HepG2 (cell line): ENCODE measurements around the gene TOM1L2. TPM values are rescaled to one million over a fixed set of nuclear protein-coding genes. Genes with fewer than 3 reads are reported as not detected.

Experiments
- ATAC-seq: fragments of 200-7000 bp; cut with Tn5 transposase; 3 replicates; pipeline ENCODE4 v1.9.1; 2020; ENCODE audit warnings: mild to moderate bottlenecking, moderate library complexity
- BruUV-seq: library from RNA; stranded (reverse); fragments of 400-500 nt; replicated peaks from 2 replicates; lab custom pipeline; 2021; lab: Mats Ljungman, UMichigan
- CTCF ChIA-PET: fragments of 300-600 bp; formaldehyde crosslinking; extraction: SDS; loops from one replicate; lab custom pipeline; 2021; ENCODE audit warnings: low total read pairs, inconsistent platforms, low intra/inter-chr PET ratio; lab: Yijun Ruan, JAX
- POLR2A ChIA-PET: fragments of 350-600 bp; sonication (Branson Sonifier 250); formaldehyde crosslinking; loops from one replicate; lab custom pipeline; 2020; ENCODE audit warnings: antibody characterized with exemption, inconsistent platforms; lab: Yijun Ruan, JAX
- DNase-seq: peaks from one replicate; pipeline ENCODE4 v3.0.0-alpha.2; 2015; ENCODE audit warnings: low spot score
- FAIRE-seq: peaks from 3 replicates; lab custom pipeline; 2011; peaks lifted over from hg19 to GRCh38; lab: Jason Lieb, UNC
- H2AFZ ChIP-seq: one replicate; pipeline ENCODE4 v1.6.1; 2011; ENCODE audit warnings: low read length, inconsistent platforms
- H3K27ac ChIP-seq: fragments of 300-600 bp; 3 replicates; pipeline ENCODE4 v1.8.0; 2011; ENCODE audit warnings: mixed run types, mild to moderate bottlenecking, mixed read lengths, low read length, inconsistent platforms; ENCODE audit not compliant: insufficient read depth; ENCODE audit errors: extremely low read length
- H3K27me3 ChIP-seq, 2 experiments: fragments of 200-600 bp in 1 of 2; 2 replicates in 1 of 2; 3 replicates in 1 of 2; pipeline versions ENCODE4 v1.6.0 to v1.8.0; 2011; ENCODE audit warnings: low read length in 2 of 2, mild to moderate bottlenecking in 2 of 2, moderate library complexity in 2 of 2, inconsistent platforms in 1 of 2; ENCODE audit not compliant: insufficient read depth in 2 of 2, control insufficient read depth in 1 of 2
- H3K36me3 ChIP-seq, 2 experiments: fragments of 200-600 bp in 1 of 2; replicated peaks in 1 of 2; 2 replicates in 1 of 2; 3 replicates in 1 of 2; pipeline versions ENCODE4 v1.5.1 to v1.8.0; 2011; ENCODE audit warnings: low read length in 2 of 2, inconsistent platforms in 1 of 2; ENCODE audit not compliant: insufficient read depth in 2 of 2, control insufficient read depth in 1 of 2
- H3K4me1 ChIP-seq: 2 replicates; pipeline ENCODE4 v1.5.1; 2012; ENCODE audit warnings: low read length, inconsistent platforms; ENCODE audit not compliant: insufficient read depth
- H3K4me2 ChIP-seq: 2 replicates; pipeline ENCODE4 v1.6.0; 2011; ENCODE audit warnings: low read depth, low read length, inconsistent platforms
- H3K4me3 ChIP-seq, 3 experiments: fragments of 200-600 bp in 1 of 3; sonication (generic), shearing (Covaris generic) in 1 of 3; replicated peaks in 1 of 3; 2 replicates each; pipeline ENCODE4 v1.5.1; 2011 to 2016; ENCODE audit warnings: low read length in 3 of 3, inconsistent platforms in 2 of 3, low read depth in 2 of 3, mild to moderate bottlenecking in 2 of 3, control low read depth in 1 of 3, mixed read lengths in 1 of 3; ENCODE audit not compliant: insufficient read depth in 1 of 3
- H3K79me2 ChIP-seq: one replicate; pipeline ENCODE4 v1.6.1; 2011; ENCODE audit warnings: low read length, inconsistent platforms; ENCODE audit not compliant: insufficient read depth
- H3K9ac ChIP-seq: 2 replicates; pipeline ENCODE4 v1.6.0; 2011; ENCODE audit warnings: mild to moderate bottlenecking, low read depth, low read length, inconsistent platforms; ENCODE audit not compliant: insufficient read depth
- H3K9me3 ChIP-seq: 2 replicates; pipeline ENCODE4 v1.5.1; 2012; ENCODE audit warnings: mild to moderate bottlenecking, low read length
- H4K20me1 ChIP-seq: 2 replicates; pipeline ENCODE4 v1.6.0; 2011; ENCODE audit warnings: inconsistent platforms, mild to moderate bottlenecking, low read length, moderate library complexity; ENCODE audit not compliant: insufficient read depth
- CREM ChIP-seq, 2 experiments: sonication (generic) in 1 of 2; formaldehyde crosslinking in 1 of 2; IDR thresholded peaks; 2 replicates each; pipeline versions ENCODE4 v1.4.0 to v1.6.1; 2016 to 2020; ENCODE audit warnings: antibody characterized with exemption in 1 of 2, mild to moderate bottlenecking in 1 of 2, missing genetic modification reagents in 1 of 2
- FOXA1 ChIP-seq, 2 experiments: fragments of 450-650 bp in 1 of 2; sonication (generic) in 1 of 2; formaldehyde crosslinking in 1 of 2; IDR thresholded peaks; 2 replicates each; pipeline versions ENCODE4 v1.4.0 to v1.6.1; 2016 to 2020; ENCODE audit warnings: missing genetic modification reagents in 1 of 2
- KMT2A ChIP-seq: sonication (generic); formaldehyde crosslinking; IDR thresholded peaks from 2 replicates; pipeline ENCODE4 v1.4.0; 2020; ENCODE audit warnings: missing genetic modification reagents
- PHF21A ChIP-seq: sonication (generic); formaldehyde crosslinking; IDR thresholded peaks from 2 replicates; pipeline ENCODE4 v1.5.0; 2020; ENCODE audit warnings: mild to moderate bottlenecking, missing genetic modification reagents
- POLR2A ChIP-seq, 2 experiments: IDR thresholded peaks; 2 replicates each; pipeline ENCODE4 v1.6.1; 2011; ENCODE audit warnings: low read depth in 2 of 2, low read length in 2 of 2, mild to moderate bottlenecking in 1 of 2, moderate library complexity in 1 of 2; ENCODE audit not compliant: insufficient read depth in 1 of 2
- RAD21 ChIP-seq: fragments of 450-650 bp; formaldehyde crosslinking; IDR thresholded peaks from 2 replicates; pipeline ENCODE4 v1.5.0; 2020; ENCODE audit warnings: mild to moderate bottlenecking
- SP5 ChIP-seq: IDR thresholded peaks from 2 replicates; pipeline ENCODE4 v1.6.1; 2016; ENCODE audit warnings: low read depth, borderline replicate concordance
- TARDBP ChIP-seq: sonication (generic); formaldehyde crosslinking; IDR thresholded peaks from 2 replicates; pipeline ENCODE4 v1.8.0; 2022; ENCODE audit warnings: mild to moderate bottlenecking, missing genetic modification reagents
- TCF7 ChIP-seq: sonication (generic); IDR thresholded peaks from 2 replicates; pipeline ENCODE4 v1.6.1; 2016; ENCODE audit warnings: antibody characterized with exemption, low read depth
- ZNF121 ChIP-seq: sonication (generic); formaldehyde crosslinking; IDR thresholded peaks from 2 replicates; pipeline ENCODE4 v1.5.0; 2020; ENCODE audit warnings: mild to moderate bottlenecking, missing genetic modification reagents
- ZNF296 ChIP-seq: sonication (generic); formaldehyde crosslinking; conservative IDR thresholded peaks from 2 replicates; pipeline ENCODE4 v1.5.0; 2020; ENCODE audit warnings: mild to moderate bottlenecking, missing genetic modification reagents
- ZNF616 ChIP-seq: sonication (generic); formaldehyde crosslinking; IDR thresholded peaks from 2 replicates; pipeline ENCODE4 v1.5.0; 2020; ENCODE audit warnings: low read depth, mild to moderate bottlenecking, missing genetic modification reagents
- ZNF790 ChIP-seq: sonication (generic); formaldehyde crosslinking; IDR thresholded peaks from 2 replicates; pipeline ENCODE4 v1.8.0; 2022; ENCODE audit warnings: missing genetic modification reagents, mild to moderate bottlenecking, borderline replicate concordance
- ZNF83 ChIP-seq: sonication (generic); formaldehyde crosslinking; IDR thresholded peaks from 2 replicates; pipeline ENCODE4 v1.4.0; 2020; ENCODE audit warnings: missing genetic modification reagents, mild to moderate bottlenecking, borderline replicate concordance
- WGBS: methylation state at CpG from one replicate; pipeline ENCODE4 v1.1.6; 2017; ENCODE audit warnings: low lambda C conversion rate; 5-methylcytosine and 5-hydroxymethylcytosine counted together
- in situ Hi-C: cut with HindIII; loops from 2 replicates; pipeline ENCODE4 v1.10.0; 2017; ENCODE audit warnings: low pct_unique_long_range_greater_than_20kb; ENCODE audit not compliant: extremely low pct_ligation_motif_present
- intact Hi-C: fragments of 100-400 bp; cut with micrococcal nuclease; formaldehyde crosslinking; loops from one replicate; pipeline ENCODE4 v1.10.0; 2022; ENCODE audit not compliant: unreplicated experiment
- polyA plus RNA-seq, 8 experiments: library from polyadenylated mRNA; depleted of rRNA in 3 of 8; stranded (reverse) in 7 of 8; unstranded in 1 of 8; fragments of >200 nt; fragmentation: Illumina TruSeq in 4 of 8; extraction: Trizol in 4 of 8; gene quantifications; 2 replicates each; pipeline versions ENCODE4 v1.2.1 to v1.2.3, GENCODE V29; 2011 to 2016; ENCODE audit warnings: low read depth in 4 of 8, missing spikeins in 1 of 8, mixed read lengths in 1 of 8; ENCODE audit not compliant: insufficient read depth in 1 of 8
- total RNA-seq, 5 experiments: library from RNA; depleted of rRNA; stranded (reverse); fragments of >200 nt; fragmentation: Illumina TruSeq; extraction: Trizol; gene quantifications; 2 replicates each; pipeline ENCODE4 v1.2.3, GENCODE V29; 2016; ENCODE audit warnings: low read depth in 1 of 5
- TF ChIP-seq, protein P1 (sequence below): sonication (generic); formaldehyde crosslinking; IDR thresholded peaks from 2 replicates; pipeline ENCODE4 v1.4.0; 2020; ENCODE audit warnings: missing genetic modification reagents
- TF ChIP-seq, protein P2 (sequence below): sonication (generic); formaldehyde crosslinking; IDR thresholded peaks from 2 replicates; pipeline ENCODE4 v1.8.0; 2022; ENCODE audit warnings: missing genetic modification reagents, low read depth, mild to moderate bottlenecking, borderline replicate concordance
- TF ChIP-seq, protein P3 (sequence below): sonication (generic); formaldehyde crosslinking; IDR thresholded peaks from 2 replicates; pipeline ENCODE4 v1.8.0; 2023; ENCODE audit warnings: mild to moderate bottlenecking, missing genetic modification reagents

Gene TOM1L2
- total and polyA plus RNA-seq, 2 of the 13 experiments (the other 11 are each of a cell fraction or from before 2014, with no cell fraction given): 4.7 to 7.4 TPM

DNA sequence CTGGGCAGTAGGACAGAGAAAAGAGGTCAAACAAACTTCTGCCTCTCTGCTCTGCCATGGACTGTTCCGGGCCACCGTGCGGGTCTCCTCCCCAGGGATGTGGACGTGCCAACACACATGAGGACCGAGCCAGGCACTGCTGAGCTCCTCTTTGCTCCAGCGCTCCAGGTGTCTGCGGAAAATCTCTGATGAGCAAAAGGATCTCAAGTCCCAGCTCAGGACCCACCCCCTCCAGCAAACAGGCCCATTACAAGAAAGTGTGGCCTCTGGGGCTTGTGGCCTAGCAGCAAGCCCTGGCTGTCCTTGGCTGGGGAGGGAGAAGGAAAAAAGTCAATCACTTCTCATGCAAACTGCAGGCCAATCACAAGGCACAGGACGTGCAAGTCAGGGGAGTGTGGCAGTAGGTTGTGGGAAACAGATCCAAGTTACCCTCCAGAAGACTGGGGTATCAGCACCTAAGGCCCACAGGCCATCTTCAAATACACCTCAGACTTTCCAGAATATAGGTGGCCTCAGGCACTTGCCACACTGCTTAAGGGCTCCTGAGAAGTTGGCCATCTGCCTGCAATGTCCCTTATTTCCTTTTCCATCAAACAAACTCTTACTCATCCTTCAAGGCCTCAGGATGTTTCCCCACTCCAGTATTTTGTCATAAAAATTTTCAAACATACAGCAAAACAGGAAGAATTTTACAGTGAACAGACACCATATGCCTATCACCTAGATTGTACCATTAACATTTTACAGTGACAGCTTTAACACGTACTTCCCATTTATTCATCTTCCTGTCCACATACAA lies 99.5 kb downstream of the TOM1L2 start (continued):
- TF ChIP-seq ZNF616 (no peak), ZNF790 (CRISPR knock-in tag) (no peak), TCF7 (no peak), KMT2A (CRISPR knock-in tag) (no peak)
- TF ChIP-seq, protein P1, sequence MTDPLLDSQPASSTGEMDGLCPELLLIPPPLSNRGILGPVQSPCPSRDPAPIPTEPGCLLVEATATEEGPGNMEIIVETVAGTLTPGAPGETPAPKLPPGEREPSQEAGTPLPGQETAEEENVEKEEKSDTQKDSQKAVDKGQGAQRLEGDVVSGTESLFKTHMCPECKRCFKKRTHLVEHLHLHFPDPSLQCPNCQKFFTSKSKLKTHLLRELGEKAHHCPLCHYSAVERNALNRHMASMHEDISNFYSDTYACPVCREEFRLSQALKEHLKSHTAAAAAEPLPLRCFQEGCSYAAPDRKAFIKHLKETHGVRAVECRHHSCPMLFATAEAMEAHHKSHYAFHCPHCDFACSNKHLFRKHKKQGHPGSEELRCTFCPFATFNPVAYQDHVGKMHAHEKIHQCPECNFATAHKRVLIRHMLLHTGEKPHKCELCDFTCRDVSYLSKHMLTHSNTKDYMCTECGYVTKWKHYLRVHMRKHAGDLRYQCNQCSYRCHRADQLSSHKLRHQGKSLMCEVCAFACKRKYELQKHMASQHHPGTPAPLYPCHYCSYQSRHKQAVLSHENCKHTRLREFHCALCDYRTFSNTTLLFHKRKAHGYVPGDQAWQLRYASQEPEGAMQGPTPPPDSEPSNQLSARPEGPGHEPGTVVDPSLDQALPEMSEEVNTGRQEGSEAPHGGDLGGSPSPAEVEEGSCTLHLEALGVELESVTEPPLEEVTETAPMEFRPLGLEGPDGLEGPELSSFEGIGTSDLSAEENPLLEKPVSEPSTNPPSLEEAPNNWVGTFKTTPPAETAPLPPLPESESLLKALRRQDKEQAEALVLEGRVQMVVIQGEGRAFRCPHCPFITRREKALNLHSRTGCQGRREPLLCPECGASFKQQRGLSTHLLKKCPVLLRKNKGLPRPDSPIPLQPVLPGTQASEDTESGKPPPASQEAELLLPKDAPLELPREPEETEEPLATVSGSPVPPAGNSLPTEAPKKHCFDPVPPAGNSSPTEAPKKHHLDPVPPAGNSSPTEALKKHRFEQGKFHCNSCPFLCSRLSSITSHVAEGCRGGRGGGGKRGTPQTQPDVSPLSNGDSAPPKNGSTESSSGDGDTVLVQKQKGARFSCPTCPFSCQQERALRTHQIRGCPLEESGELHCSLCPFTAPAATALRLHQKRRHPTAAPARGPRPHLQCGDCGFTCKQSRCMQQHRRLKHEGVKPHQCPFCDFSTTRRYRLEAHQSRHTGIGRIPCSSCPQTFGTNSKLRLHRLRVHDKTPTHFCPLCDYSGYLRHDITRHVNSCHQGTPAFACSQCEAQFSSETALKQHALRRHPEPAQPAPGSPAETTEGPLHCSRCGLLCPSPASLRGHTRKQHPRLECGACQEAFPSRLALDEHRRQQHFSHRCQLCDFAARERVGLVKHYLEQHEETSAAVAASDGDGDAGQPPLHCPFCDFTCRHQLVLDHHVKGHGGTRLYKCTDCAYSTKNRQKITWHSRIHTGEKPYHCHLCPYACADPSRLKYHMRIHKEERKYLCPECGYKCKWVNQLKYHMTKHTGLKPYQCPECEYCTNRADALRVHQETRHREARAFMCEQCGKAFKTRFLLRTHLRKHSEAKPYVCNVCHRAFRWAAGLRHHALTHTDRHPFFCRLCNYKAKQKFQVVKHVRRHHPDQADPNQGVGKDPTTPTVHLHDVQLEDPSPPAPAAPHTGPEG (CRISPR knock-in tag): no peak

DNA sequence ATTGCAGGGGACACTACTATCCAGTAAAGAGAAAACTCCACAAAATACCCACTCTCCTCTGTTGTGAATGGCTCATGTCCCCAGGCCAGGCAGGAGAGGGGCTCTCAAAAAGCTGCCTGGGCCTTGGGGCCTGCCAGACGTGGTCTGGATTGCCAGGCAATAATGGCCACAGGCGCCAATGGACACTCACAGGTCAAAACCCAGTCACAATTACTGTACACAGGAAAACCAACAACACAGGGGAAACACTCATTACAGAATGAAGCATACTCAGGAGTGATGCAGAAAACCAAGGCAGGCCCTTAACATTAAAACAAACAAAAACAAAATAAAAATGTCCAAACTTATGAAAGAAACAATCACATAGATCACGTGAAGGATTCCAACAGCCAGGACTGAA lies 100.3 kb downstream of the TOM1L2 start:
- 87% methylated on average over 3 of the region's 3 CpGs for WGBS
- TF ChIP-seq CREM (IDR thresholded peaks at IDR 0.05) (no peak), CREM (CRISPR knock-in tag; IDR thresholded peaks at IDR 0.05) (no peak), FOXA1 (IDR thresholded peaks at IDR 0.05) (no peak), FOXA1 (CRISPR knock-in tag; IDR thresholded peaks at IDR 0.05) (no peak), PHF21A (no peak), ZNF83 (CRISPR knock-in tag) (no peak), ZNF296 (CRISPR knock-in tag) (no peak), ZNF121 (CRISPR knock-in tag) (no peak), POLR2A (IDR thresholded peaks at IDR 0.05; ENCODE audit: insufficient read depth in 1 of 2, low read depth in 2 of 2, low read length in 2 of 2) (no peak), RAD21 (CRISPR knock-in tag) (no peak), TARDBP (CRISPR knock-in tag) (no peak), SP5 (CRISPR knock-in tag) (no peak)
- TF ChIP-seq, protein P2, sequence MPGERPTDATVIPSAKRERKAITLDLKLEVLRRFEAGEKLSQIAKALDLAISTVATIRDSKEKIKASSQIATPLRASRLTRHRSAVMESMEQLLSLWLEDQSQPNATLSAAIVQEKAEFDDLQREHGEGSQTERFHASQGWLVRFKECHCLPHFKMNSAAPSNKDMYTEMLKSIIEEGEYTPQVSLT (CRISPR knock-in tag): no peak
- TF ChIP-seq, protein P3, sequence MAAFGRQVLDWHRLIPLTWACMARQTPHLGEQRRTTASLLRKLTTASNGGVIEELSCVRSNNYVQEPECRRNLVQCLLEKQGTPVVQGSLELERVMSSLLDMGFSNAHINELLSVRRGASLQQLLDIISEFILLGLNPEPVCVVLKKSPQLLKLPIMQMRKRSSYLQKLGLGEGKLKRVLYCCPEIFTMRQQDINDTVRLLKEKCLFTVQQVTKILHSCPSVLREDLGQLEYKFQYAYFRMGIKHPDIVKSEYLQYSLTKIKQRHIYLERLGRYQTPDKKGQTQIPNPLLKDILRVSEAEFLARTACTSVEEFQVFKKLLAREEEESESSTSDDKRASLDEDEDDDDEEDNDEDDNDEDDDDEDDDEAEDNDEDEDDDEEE: no peak

More for the DNA sequence above, 100.3 kb downstream of the TOM1L2 start:
- no TSS peak for BruUV-seq
- Histone ChIP-seq H3K4me2 (no peak overlapping the region), H2AFZ (no peak overlapping the region), H3K4me3 (no peak overlapping the region), H3K9me3 (no peaks in the 10 kb centered on the region), H3K36me3 (no peaks in the 10 kb centered on the region), H3K4me1 (peaks cover 9% of the 10 kb centered on the region), H3K9ac (no peak overlapping the region), H3K27ac (no peak overlapping the region), H3K79me2 (no peaks in the 10 kb centered on the region), H3K27me3 (no peaks in the 10 kb centered on the region), H4K20me1 (no peaks in the 10 kb centered on the region)
- intact Hi-C loops (no loop called here), in situ Hi-C loops (no loop called here)
- no peak for ATAC-seq
- no peak for FAIRE-seq
- ChIA-PET POLR2A (no interaction called here), CTCF (no interaction called here)
- no peak for DNase-seq
